Gastroesophageal sphincter (tissue), 4 donors: Measurements from ENCODE around the gene TBATA. TPM values are rescaled to one million over a fixed set of nuclear protein-coding genes. Genes with fewer than 3 reads are reported as not detected.

ENCODE experiments used
- ATAC-seq: fragments of 150-250 bp; one replicate; pipeline ENCODE4 v1.9.1; 2016; ENCODE audit warnings: mild to moderate bottlenecking, moderate library complexity
- H3K27ac ChIP-seq, 4 donors: fragments of 200-600 bp; sonication (generic) in 3 of 4; 1 replicate in 3 of 4; 2 replicates in 1 of 4; pipeline ENCODE4 v1.5.1; 2016 to 2019
- H3K27me3 ChIP-seq: fragments of 200-600 bp; sonication (generic); one replicate; pipeline ENCODE4 v1.5.1; 2019
- H3K36me3 ChIP-seq, 2 donors: fragments of 200-600 bp; sonication (generic); one replicate each; pipeline ENCODE4 v1.5.1; 2019; ENCODE audit warnings: control low read depth in 1 of 2
- H3K4me1 ChIP-seq, 3 donors: fragments of 200-600 bp; sonication (generic); 1 replicate in 2 of 3; 2 replicates in 1 of 3; pipeline ENCODE4 v1.5.1; 2016 to 2019; ENCODE audit warnings: control low read depth in 2 of 3
- H3K4me3 ChIP-seq, 2 donors: fragments of 200-600 bp; sonication (generic); one replicate each; pipeline ENCODE4 v1.5.1; 2019; ENCODE audit warnings: mild to moderate bottlenecking in 1 of 2, moderate library complexity in 1 of 2
- H3K9me3 ChIP-seq, 3 donors: fragments of 200-600 bp; sonication (generic); one replicate each; pipeline ENCODE4 v1.5.1; 2017 to 2019; ENCODE audit warnings: control low read depth in 2 of 3
- EP300 ChIP-seq: sonication (generic); formaldehyde crosslinking; IDR thresholded peaks from one replicate; pipeline ENCODE4 v1.6.1; 2017; ENCODE audit warnings: antibody characterized with exemption, mild to moderate bottlenecking
- POLR2A ChIP-seq, 2 donors: fragments of 450-650 bp; IDR thresholded peaks; one replicate each; pipeline ENCODE4 v1.6.1; 2017; ENCODE audit warnings: antibody characterized with exemption in 2 of 2, mild to moderate bottlenecking in 2 of 2, moderate library complexity in 1 of 2
- POLR2AphosphoS5 ChIP-seq: sonication (generic); formaldehyde crosslinking; IDR thresholded peaks from one replicate; pipeline ENCODE4 v1.6.1; 2017; ENCODE audit warnings: antibody characterized with exemption
- WGBS, 2 donors: methylation state at CpG; one replicate each; pipeline ENCODE4 v1.1.5; 2018; ENCODE audit warnings: low coverage in 1 of 2; 5-methylcytosine and 5-hydroxymethylcytosine counted together
- total RNA-seq, 4 donors: library from RNA; depleted of rRNA; stranded (reverse); fragments of >200 nt; gene quantifications; one replicate each; pipeline ENCODE4 v1.1.0, GENCODE V29; 2016
- TF ChIP-seq, protein P1 (sequence below), 4 experiments: fragments of 200-600 bp in 2 of 4; fragments of 450-650 bp in 2 of 4; sonication (generic) in 1 of 4; IDR thresholded peaks; one replicate each; pipeline ENCODE4 v1.5.1; 2017 to 2019; ENCODE audit warnings: antibody characterized with exemption in 4 of 4, mild to moderate bottlenecking in 2 of 4, moderate library complexity in 2 of 4

Gene TBATA
- total RNA-seq, 4 donors from 2014 or later, result not detected

DNA sequence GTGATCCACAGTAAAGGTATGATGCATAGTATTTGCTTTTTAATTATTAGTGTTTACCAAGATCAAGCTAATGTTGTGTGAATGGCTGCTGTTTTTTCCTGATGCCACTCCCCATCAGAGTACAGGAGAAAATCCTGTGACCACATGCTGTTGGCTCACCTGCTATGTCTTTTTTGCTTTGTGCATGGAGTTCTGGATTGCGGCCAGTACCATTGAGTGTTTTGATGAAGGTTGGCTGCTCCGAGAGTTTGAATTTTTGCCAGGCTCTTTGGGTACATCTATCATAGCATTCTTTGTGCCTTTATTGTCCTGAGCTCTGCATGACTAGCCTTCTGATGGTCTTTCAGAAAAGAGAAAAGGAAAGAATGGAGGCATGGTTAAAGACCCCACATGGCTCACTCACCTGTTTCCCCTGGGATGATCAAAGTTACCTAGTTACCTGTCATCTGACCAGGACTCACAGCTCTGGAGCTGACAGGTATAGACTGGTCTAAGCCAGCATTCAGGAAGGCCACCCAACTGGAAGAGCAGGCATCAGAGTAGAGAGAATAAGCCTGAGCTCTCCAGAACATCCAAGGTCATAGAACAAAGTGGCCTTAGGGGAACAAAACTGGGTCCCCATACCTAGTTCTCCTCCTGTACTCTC is 18.7 kb upstream of the TBATA start:
- H3K27ac ChIP-seq, result no peak overlapping the region
- no peak for TF ChIP-seq POLR2A (IDR thresholded peaks at IDR 0.05)
- no peak for TF ChIP-seq EP300
- TF ChIP-seq POLR2AphosphoS5, result no peak
- TF ChIP-seq, protein P1, sequence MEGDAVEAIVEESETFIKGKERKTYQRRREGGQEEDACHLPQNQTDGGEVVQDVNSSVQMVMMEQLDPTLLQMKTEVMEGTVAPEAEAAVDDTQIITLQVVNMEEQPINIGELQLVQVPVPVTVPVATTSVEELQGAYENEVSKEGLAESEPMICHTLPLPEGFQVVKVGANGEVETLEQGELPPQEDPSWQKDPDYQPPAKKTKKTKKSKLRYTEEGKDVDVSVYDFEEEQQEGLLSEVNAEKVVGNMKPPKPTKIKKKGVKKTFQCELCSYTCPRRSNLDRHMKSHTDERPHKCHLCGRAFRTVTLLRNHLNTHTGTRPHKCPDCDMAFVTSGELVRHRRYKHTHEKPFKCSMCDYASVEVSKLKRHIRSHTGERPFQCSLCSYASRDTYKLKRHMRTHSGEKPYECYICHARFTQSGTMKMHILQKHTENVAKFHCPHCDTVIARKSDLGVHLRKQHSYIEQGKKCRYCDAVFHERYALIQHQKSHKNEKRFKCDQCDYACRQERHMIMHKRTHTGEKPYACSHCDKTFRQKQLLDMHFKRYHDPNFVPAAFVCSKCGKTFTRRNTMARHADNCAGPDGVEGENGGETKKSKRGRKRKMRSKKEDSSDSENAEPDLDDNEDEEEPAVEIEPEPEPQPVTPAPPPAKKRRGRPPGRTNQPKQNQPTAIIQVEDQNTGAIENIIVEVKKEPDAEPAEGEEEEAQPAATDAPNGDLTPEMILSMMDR (IDR thresholded peaks at IDR 0.05), result no peak
- 67 to 100% methylated on average over 1 to 2 of the region's 2 CpGs for WGBS, 2 donors
- no peaks in the 10 kb centered on the region for H3K9me3 ChIP-seq
- no peaks in the 10 kb centered on the region for H3K4me1 ChIP-seq
- no peaks in the 10 kb centered on the region for H3K27me3 ChIP-seq
- ATAC-seq, result no peak
- H3K36me3 ChIP-seq, result no peaks in the 10 kb centered on the region
- H3K4me3 ChIP-seq, result no peak overlapping the region

DNA sequence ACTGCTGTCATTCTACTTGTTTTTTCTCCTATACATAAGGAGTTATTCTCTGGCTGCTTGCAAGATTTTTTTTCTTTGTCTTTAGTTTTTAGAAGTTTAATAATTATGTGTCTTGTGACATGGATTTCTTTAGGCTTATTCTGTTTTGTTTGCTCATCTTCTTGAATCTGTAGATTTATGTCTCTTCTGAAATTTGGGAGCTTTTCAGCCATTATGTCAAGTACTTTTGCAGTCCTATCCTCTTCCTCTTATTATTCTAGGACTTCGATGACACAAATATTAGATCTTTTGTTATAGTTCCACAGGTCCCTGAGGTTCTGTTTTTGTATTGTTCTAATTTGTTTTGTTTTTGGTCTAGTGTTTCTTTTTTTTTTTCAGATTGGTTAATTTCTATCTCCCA is 16.7 kb upstream of the TBATA start:
- TF ChIP-seq, protein P1 (IDR thresholded peaks at IDR 0.05), result no peak
- TF ChIP-seq POLR2A (IDR thresholded peaks at IDR 0.05), result no peak
- no peak for TF ChIP-seq EP300
- no peak for TF ChIP-seq POLR2AphosphoS5
- Histone ChIP-seq H3K36me3 (no peaks in the 10 kb centered on the region), H3K4me1 (no peaks in the 10 kb centered on the region), H3K27me3 (peaks cover 11% of the 10 kb centered on the region), H3K27ac (no peak overlapping the region), H3K4me3 (no peak overlapping the region), H3K9me3 (no peaks in the 10 kb centered on the region)
- 80 to 100% methylated on average over 1 of the region's 1 CpG for WGBS, 2 donors
- ATAC-seq, result no peak

DNA sequence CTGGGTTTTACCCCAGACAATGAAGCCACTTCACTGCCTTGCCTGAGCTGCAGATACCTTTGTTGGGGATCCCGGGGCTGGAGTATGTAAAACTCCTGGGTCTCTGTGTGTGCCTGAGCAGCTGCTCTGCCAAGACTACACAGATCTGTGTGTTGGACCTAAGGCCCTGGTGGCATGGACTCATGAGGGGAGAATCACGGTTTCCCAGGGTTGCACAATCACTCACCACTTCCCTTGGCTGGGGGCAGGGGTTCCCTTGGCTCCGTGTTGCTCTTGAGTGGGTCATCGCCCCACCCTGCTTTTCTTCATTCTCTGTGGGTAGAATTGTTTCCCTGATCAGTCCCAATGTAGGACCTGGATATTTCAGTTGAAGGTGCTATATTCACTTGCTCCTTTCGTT is 13.9 kb upstream of the TBATA start:
- WGBS, 2 donors, result 74% methylated on average over 4 of the region's 5 CpGs; no CpG with 5 or more reads in 1 of the 2 donors
- ATAC-seq, result no peak
- Histone ChIP-seq H3K4me3 (no peak overlapping the region), H3K4me1 (no peaks in the 10 kb centered on the region), H3K27ac (no peak overlapping the region), H3K9me3 (no peaks in the 10 kb centered on the region), H3K27me3 (peaks cover 11% of the 10 kb centered on the region), H3K36me3 (no peaks in the 10 kb centered on the region)
- TF ChIP-seq, protein P1 (IDR thresholded peaks at IDR 0.05), result no peak
- no peak for TF ChIP-seq POLR2AphosphoS5

DNA sequence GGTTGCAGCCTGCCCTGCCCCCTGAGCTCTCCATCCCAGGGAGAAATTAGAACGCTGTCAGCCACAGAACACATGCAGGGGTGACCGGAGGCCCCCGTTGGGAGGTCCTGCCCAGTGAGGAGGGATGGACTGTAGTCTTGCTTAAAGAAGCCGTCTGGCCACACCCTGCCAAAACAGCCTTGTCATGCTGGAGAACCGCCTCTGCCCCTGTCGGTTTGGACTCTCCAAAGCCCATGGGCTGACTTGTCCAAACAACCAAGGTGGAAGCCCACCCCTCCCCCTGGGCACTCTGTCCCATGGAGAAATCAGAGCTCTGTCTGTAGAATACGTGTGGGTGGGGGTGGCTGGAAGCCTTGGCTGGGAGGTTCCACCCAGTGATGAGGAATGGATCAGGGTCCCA is 12.7 kb upstream of the TBATA start:
- Histone ChIP-seq H3K27ac (no peak overlapping the region), H3K4me3 (no peak overlapping the region), H3K27me3 (peaks cover 11% of the 10 kb centered on the region), H3K36me3 (no peaks in the 10 kb centered on the region), H3K4me1 (no peaks in the 10 kb centered on the region), H3K9me3 (no peaks in the 10 kb centered on the region)
- 80% methylated on average over 1 of the region's 7 CpGs; no CpG with 5 or more reads in 1 of the 2 donors for WGBS, 2 donors
- ATAC-seq, result no peak
- TF ChIP-seq POLR2AphosphoS5 (no peak), EP300 (no peak), POLR2A (IDR thresholded peaks at IDR 0.05) (no peak)
- TF ChIP-seq, protein P1 (IDR thresholded peaks at IDR 0.05), result no peak

DNA sequence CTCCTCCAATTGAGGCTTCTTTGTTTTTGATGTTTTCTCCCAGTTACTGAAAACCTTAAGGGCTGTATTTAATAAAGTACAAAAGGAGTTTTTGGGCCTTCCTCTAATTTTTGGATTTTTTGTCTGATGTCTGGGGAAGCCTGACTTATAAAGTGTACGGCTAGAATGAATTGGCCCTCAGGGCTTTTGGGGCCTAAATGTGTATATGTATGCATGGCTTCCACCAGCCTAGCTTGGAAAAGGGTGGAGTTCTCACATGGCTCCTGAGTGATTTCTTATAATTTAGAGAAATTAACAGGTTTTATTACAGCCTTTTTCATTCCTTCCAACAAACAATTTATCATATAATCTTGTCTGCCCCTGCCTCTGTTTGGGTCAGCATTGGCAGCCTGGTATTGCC is 10.4 kb upstream of the TBATA start:
- TF ChIP-seq EP300 (no peak), POLR2A (IDR thresholded peaks at IDR 0.05) (no peak), POLR2AphosphoS5 (no peak)
- TF ChIP-seq, protein P1 (IDR thresholded peaks at IDR 0.05), result no peak
- Histone ChIP-seq H3K27ac (no peak overlapping the region), H3K27me3 (peaks cover 11% of the 10 kb centered on the region), H3K4me3 (no peak overlapping the region), H3K4me1 (no peaks in the 10 kb centered on the region), H3K36me3 (no peaks in the 10 kb centered on the region), H3K9me3 (no peaks in the 10 kb centered on the region)
- no peak for ATAC-seq
- WGBS, 2 donors, result 86 to 100% methylated on average over 1 of the region's 1 CpG
